BE2C (cell line): ENCODE results near the gene DDN.

Source experiments
- DNase-seq: peaks from one replicate; pipeline ENCODE4 v3.0.0-alpha.2; 2020
- H3K27me3 ChIP-seq: fragments of 250-450 bp; sonication (Bioruptor Pico); 2 replicates; pipeline ENCODE4 v1.5.1; 2020; ENCODE audit warnings: mild to moderate bottlenecking
- H3K36me3 ChIP-seq: fragments of 250-450 bp; sonication (Bioruptor Pico); 2 replicates; pipeline ENCODE4 v1.5.1; 2020; ENCODE audit warnings: mild to moderate bottlenecking
- H3K4me1 ChIP-seq: fragments of 250-450 bp; sonication (Bioruptor Pico); 2 replicates; pipeline ENCODE4 v1.5.1; 2020
- H3K4me3 ChIP-seq: 2 replicates; pipeline ENCODE4 v1.5.1; 2011; ENCODE audit warnings: low read depth, low read length
- H3K9me3 ChIP-seq: fragments of 250-450 bp; sonication (Bioruptor Pico); 2 replicates; pipeline ENCODE4 v1.5.1; 2020
- TF ChIP-seq, protein P1 (sequence below): IDR thresholded peaks from 2 replicates; pipeline ENCODE4 v1.5.1; 2012; ENCODE audit warnings: mild to moderate bottlenecking, low read depth, low read length

Gene DDN

DNA sequence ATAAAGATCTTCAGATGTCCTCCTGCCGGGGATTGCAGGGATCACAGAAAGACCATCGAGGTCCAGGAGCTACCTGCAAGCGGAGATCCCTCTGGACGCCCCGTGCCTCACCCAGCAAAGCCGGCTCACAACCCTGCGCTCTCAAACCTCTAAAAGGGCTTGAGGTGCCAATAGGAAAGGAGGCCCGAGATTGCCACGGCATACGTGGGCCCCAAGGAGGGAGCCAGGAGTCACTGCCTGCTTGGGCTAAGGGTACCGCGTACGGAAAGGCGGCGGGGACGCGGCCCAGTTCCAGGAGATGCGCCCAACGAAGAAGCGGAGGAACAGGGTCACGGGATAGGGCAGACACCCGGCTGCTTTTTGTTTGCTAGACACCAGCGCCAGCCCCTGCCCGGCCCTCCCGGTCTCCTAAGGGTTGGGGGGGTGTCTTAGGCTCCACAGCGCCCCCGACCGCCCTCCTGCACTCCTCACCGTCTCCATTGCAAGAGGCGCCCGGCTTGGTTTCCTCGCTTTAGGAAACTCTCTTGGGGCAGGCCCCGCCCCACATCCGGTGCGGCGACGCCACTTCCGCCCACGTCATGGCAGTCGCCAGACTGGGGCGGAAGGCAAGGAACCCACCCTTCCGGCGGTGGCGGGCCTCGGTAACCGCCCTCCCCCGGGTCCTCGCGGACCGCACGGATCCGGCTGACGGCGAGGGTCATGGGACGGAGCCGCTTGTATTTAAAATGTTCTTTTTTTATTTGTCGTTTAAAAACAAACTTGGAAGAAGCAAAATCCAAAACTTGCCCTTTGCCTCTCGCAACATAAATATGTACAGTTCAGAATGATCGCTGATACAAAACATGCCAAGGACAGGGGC is 19.3 kb upstream of the DDN start, which contains the start of gene PRKAG1:
Gene PRKAG1 (minus strand): TSS at position 516 of the 859 bp plus-strand sequence. CDS start 36 bp downstream, at position 480.
- peak; percentile 98 for DNase-seq
- H3K4me3 ChIP-seq = peak within 1 kb of the TSS; percentile 79
- no peaks in the 10 kb centered on the region for H3K27me3 ChIP-seq
- H3K9me3 ChIP-seq = no peaks in the 10 kb centered on the region
- H3K4me1 ChIP-seq = no peaks in the 10 kb centered on the region
- TF ChIP-seq, protein P1, sequence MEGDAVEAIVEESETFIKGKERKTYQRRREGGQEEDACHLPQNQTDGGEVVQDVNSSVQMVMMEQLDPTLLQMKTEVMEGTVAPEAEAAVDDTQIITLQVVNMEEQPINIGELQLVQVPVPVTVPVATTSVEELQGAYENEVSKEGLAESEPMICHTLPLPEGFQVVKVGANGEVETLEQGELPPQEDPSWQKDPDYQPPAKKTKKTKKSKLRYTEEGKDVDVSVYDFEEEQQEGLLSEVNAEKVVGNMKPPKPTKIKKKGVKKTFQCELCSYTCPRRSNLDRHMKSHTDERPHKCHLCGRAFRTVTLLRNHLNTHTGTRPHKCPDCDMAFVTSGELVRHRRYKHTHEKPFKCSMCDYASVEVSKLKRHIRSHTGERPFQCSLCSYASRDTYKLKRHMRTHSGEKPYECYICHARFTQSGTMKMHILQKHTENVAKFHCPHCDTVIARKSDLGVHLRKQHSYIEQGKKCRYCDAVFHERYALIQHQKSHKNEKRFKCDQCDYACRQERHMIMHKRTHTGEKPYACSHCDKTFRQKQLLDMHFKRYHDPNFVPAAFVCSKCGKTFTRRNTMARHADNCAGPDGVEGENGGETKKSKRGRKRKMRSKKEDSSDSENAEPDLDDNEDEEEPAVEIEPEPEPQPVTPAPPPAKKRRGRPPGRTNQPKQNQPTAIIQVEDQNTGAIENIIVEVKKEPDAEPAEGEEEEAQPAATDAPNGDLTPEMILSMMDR = peak; percentile 53
- H3K36me3 ChIP-seq = peaks cover 23% of the 10 kb centered on the region

DNA sequence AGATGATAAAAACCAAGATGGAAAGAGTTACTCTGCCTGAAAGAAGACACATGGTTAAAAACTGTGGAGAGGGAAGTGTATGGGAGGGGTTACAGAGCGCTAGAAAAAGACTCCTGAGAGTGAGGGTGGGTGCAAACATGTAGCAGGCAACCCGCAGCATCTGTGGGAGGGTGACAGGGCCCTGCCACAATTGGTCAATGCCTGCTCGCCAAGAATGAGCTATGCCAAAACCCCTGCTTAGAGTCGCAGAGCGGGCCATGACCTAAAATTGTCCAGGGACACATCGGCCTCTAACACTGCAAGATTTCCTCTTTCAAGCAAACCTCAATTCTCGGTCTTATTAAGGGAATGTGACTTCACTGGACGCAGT is 18.7 kb upstream of the DDN start:
- H3K4me3 ChIP-seq = peak overlapping the region; percentile 79
- TF ChIP-seq, protein P1 = no peak
- no peaks in the 10 kb centered on the region for H3K4me1 ChIP-seq
- peaks cover 17% of the 10 kb centered on the region for H3K36me3 ChIP-seq
- no peaks in the 10 kb centered on the region for H3K27me3 ChIP-seq
- H3K9me3 ChIP-seq = no peaks in the 10 kb centered on the region
- no peak for DNase-seq

DNA sequence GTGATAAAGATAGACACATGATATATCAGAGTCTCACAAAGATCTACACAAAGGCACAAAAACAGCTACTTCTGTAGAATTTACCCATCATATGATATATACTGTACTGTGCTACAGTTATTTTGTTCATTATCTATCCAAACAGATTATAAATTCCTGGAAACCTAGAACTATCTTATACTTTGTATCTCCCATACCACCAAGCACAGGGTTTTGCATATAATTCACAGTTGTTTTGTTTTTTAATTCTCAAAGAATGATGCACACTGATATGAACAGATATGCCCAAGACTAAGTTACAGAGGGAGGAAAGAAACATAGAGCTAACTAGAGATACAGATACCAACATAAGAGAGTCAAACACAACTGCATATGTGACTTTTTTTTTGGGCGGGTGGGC is 16.0 kb upstream of the DDN start:
- H3K36me3 ChIP-seq = peaks cover 3% of the 10 kb centered on the region
- no peaks in the 10 kb centered on the region for H3K9me3 ChIP-seq
- DNase-seq = no peak
- no peak overlapping the region for H3K4me3 ChIP-seq
- TF ChIP-seq, protein P1 = no peak
- no peaks in the 10 kb centered on the region for H3K27me3 ChIP-seq
- no peaks in the 10 kb centered on the region for H3K4me1 ChIP-seq

DNA sequence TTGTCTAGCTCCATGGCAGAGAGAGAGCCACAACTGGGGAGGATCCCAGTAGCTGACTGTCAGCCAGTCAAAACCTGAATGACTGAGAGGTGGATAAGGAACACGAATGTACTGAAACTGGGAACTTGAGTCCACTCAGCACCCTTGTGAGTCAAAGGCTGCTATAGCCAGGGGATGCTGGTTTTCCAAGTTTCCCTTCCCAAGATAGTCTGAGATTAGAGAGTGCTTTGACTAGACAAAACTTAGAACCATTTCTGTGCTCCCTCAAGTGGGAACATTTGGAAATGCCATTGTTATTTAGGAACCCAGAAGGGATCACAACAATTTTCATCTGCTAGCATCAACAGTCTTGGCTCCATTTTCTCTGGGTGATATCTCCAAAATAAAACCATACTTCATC is 15.4 kb upstream of the DDN start:
- Histone ChIP-seq H3K4me1 (no peaks in the 10 kb centered on the region), H3K4me3 (no peak overlapping the region), H3K36me3 (peaks cover 3% of the 10 kb centered on the region), H3K27me3 (no peaks in the 10 kb centered on the region), H3K9me3 (no peaks in the 10 kb centered on the region)
- TF ChIP-seq, protein P1 = peak; percentile 37
- DNase-seq = no peak

DNA sequence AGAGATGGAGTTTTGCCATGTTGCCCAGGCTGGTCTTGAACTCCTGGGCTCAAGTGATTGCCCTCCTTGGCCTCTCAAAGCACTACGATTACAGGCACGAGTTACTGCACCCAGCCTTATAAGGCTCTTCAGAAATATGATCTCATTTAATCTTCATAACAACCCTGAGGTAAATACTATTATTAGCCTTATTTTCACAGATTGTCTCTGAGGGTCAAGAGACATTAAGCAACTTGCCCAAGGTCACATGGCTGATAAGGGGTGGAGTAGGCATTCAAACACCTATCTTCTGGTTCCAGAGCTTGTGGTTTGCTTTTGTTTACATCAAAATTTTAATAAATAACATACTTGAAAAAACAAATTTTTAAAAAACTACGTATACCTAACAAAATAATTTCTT is 14.3 kb upstream of the DDN start:
- Histone ChIP-seq H3K9me3 (no peaks in the 10 kb centered on the region), H3K4me1 (no peaks in the 10 kb centered on the region), H3K4me3 (no peak overlapping the region), H3K27me3 (no peaks in the 10 kb centered on the region), H3K36me3 (peaks cover 5% of the 10 kb centered on the region)
- DNase-seq = no peak
- TF ChIP-seq, protein P1 = no peak

DNA sequence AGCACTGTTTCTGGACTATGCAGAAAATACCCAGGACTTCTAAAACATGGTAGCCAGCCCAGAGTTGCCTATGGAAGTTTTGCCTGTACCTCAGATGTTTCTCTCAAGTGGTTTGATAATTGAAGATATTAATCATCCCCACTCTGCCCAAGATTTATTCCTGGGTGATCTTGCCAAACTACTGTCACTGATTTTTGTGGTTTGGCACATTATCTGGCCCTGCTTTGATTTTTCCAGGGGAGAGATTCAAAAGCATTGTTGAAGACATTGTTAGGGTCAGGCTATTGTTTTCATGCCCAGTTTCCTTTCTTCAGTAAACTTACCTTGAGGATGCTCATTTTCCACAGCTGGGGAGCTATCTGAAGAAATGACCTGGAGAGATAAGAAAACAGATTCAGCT is 13.6 kb upstream of the DDN start:
- Histone ChIP-seq H3K9me3 (no peaks in the 10 kb centered on the region), H3K4me1 (no peaks in the 10 kb centered on the region), H3K36me3 (peaks cover 6% of the 10 kb centered on the region), H3K4me3 (no peak overlapping the region), H3K27me3 (no peaks in the 10 kb centered on the region)
- DNase-seq = no peak
- TF ChIP-seq, protein P1 = no peak
